GM18909 (cell line): ENCODE measurements around the gene CA12.

ENCODE experiments used
- ATAC-seq: cut with Tn5 transposase; IDR thresholded peaks from one replicate; pipeline ENCODE4 v1.9.1; 2021; ENCODE audit warnings: mild to moderate bottlenecking; ENCODE audit not compliant: unreplicated experiment, poor library complexity

CA12 gene

DNA sequence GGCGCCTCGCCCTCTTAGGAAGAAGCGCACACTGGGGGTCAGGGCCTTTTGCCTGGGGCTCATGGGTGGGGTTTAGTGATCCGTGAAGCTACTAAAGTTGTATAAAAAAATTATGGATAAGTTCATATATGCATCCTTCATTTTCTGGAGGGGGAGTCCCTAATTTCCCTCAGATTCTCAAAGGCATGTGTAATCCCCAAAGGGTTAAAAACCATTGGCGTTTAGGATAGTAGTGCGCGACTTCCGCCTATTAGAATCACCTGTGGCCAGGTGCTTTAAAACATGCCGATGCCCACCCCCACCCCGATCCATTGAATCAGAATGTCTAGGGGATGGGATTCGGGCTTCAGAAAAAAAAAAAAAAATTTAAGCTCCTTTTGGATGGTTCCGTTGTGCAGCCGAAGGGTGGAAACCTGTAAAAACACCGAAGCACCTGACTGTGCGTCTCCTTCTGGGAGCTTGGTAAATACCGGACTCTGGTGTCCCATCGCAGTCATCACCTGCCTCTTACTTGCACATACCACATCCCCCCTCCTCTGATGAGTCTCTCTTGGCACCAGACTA lies 103.7 kb downstream of the CA12 start:
- ATAC-seq: no peak

DNA sequence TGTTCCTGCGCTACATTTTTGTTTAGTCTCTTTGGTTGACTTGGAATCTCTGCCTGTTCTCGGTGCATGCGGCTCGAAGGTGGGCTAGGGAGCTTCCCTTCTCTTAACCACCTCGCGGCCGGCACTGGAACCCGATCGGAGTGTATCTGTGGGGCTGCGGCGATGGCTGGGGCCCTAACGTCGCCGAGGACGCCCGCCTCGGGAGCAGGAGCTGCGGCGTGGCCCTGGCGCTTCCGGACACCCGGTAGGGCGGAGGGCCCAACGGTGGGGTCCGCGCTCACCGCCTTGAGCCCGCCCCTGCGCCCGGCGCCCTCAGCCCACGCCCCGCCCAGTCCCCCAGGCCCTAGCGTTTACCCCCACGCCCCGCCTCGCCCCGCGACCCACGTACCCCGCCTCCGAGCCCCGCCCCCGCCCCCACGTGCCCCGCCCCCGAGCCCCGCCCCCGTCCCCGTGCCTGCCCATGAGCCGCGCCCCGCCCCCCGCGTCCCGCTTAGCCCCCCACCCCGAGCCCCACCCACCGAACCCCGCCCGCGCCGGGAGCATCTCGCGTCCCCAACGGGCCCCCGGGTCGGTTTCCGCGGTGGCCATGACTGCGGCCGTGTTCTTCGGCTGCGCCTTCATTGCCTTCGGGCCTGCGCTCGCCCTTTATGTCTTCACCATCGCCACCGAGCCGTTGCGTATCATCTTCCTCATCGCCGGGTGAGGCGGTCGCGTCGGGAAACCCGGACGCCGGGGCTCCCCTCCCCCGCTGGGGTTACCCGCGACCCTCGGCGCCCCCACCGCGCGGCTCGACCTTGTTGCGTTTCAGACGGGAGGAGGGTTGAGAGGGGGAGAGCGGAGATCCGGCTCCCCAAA lies 104.4 kb downstream of the CA12 start, which contains the start of gene APH1B:
APH1B (plus strand) TSS at position 568 of the 855 bp plus-strand sequence; CDS start at position 587, 19 bp downstream.
- peak; percentile 72 for ATAC-seq

DNA sequence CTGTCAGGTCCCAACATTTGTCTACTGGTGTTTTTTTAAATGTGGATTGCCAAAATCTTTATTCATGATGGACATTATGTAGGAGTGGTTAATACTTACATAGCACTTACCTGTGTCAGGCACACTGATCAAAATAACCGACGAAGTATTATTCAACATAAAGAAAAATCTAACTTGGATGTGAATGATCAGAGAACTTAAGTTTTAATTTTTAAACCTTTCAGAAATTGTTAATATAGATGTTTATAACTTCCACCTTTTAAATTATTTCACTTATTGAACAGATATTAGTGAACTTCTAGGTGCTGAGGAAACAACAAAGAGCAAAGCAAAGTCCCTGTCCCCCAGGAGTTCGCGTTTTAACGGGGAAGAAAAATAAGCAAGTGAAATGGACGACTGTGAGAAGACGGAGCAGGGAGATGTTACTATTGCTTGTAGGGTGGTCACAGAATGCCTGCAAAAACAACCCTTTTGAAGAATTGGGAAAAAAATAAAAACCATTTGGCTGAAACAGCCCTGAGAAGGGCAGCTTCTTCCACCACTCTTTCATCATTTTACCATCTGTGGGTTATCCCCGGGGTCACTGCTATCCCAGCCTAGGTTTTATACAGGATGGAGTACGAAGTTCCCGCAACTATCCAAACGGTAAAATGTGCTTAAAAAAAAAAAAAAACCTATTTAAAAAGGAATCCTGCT lies 105.2 kb downstream of the CA12 start:
- ATAC-seq: no peak

DNA sequence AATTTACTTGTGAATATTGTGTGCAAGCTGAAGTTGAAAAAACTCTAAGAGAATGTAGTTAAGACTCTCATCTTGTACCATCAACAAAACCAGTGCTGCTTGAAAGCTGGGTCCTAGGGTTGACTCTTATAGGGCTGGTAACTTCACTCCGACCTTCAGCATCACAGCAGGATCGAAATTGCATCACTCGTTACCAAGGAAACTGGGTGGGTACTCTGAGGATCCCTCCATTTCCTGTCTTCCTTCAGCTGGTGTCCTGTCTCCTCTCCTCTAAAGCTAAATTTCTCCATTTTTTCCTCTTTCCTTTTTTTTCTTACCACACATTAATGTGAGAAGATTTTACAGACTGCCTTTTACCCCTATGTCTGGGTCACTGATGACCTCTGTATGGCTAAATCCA lies 107.2 kb downstream of the CA12 start:
- no peak for ATAC-seq
